ENCODE measurements around the gene ONECUT3.
"Not testable (repeated sequence)": the region's sequence is repeated elsewhere in the genome, so short reads cannot be mapped to it uniquely, and the experiment has no call there.

The ONECUT3 gene

GRCh38 chr19:1796395-1797142 is 43.3 kb downstream of the ONECUT3 start:
- Histone ChIP-seq H3K27ac (ENCODE audit: extremely low read depth, low read depth, low read length) (no peak overlapping the region), H3K4me3 (ENCODE audit: low read depth, low read length) (no peak overlapping the region), H3K36me3 (ENCODE audit: control insufficient read depth in 2 of 2, insufficient read depth in 1 of 2, low read length in 2 of 2) (no peaks in the 10 kb centered on the region), H3K9me3 (ENCODE audit: control insufficient read depth, insufficient read depth, low read depth, low read length) (no peaks in the 10 kb centered on the region), H3K4me1 (ENCODE audit: control insufficient read depth, insufficient read depth, low read length) (no peaks in the 10 kb centered on the region)
- ChIA-PET POLR2A (no interaction called here), CTCF (interaction anchor here (0.6 to 7.0 kb wide), 18 partner anchors 12 to 296 kb away, joined by 3 to 49 read pairs (median 4); no protein-coding TSS in a partner anchor)
- TF ChIP-seq ZNF501 (tag by site-specific recombination; IDR thresholded peaks at IDR 0.05): no peak
- TF ChIP-seq ZNF221 (tag by site-specific recombination; IDR thresholded peaks at IDR 0.05; ENCODE audit: borderline replicate concordance): no peak
- TF ChIP-seq SP7 (tag by site-specific recombination; IDR thresholded peaks at IDR 0.05): no peak
- TF ChIP-seq ZBTB20 (tag by site-specific recombination; IDR thresholded peaks at IDR 0.05): no peak
- no peak for TF ChIP-seq ZNF580 (tag by site-specific recombination; IDR thresholded peaks at IDR 0.05)
- no peak for TF ChIP-seq ZNF148 (tag by site-specific recombination; IDR thresholded peaks at IDR 0.05; ENCODE audit: borderline replicate concordance)
- no peak for TF ChIP-seq ZNF324 (tag by site-specific recombination; IDR thresholded peaks at IDR 0.05)
- no peak for TF ChIP-seq YY2 (tag by site-specific recombination; IDR thresholded peaks at IDR 0.05)
- TF ChIP-seq ZNF341 (tag by site-specific recombination; IDR thresholded peaks at IDR 0.05; ENCODE audit: low read depth): no peak
- no peak for TF ChIP-seq ZNF704 (tag by site-specific recombination; IDR thresholded peaks at IDR 0.05)
- TF ChIP-seq BCL11B (tag by site-specific recombination; IDR thresholded peaks at IDR 0.05; ENCODE audit: low read depth): no peak
- no peak for TF ChIP-seq ZNF660 (tag by site-specific recombination; IDR thresholded peaks at IDR 0.05)
- TF ChIP-seq PRDM2 (tag by site-specific recombination; IDR thresholded peaks at IDR 0.05; ENCODE audit: borderline replicate concordance): no peak

- H3K9me3 ChIP-seq (ENCODE audit: control insufficient read depth, insufficient read depth, low read depth, low read length); H3K4me1 ChIP-seq (ENCODE audit: control insufficient read depth, insufficient read depth, low read length); H3K4me3 ChIP-seq (ENCODE audit: low read depth, low read length); H3K27ac ChIP-seq (ENCODE audit: extremely low read depth, low read depth, low read length); POLR2A ChIA-PET; H3K36me3 ChIP-seq (ENCODE audit: control insufficient read depth in 2 of 2, insufficient read depth in 1 of 2, low read length in 2 of 2): not testable (repeated sequence)
- CTCF ChIA-PET: interaction anchor here (0.8 to 7.0 kb wide), 6 partner anchors 12 to 156 kb away, joined by 3 to 49 read pairs (median 5); no protein-coding TSS in a partner anchor
- 0 out of 2 replicates have a peak, but pooled peaks have one; percentile 34 for TF ChIP-seq ZNF580 (tag by site-specific recombination; IDR thresholded peaks at IDR 0.05)
- peak; percentile 41; the same call in 1 of the 2 replicates for TF ChIP-seq ZNF266 (tag by site-specific recombination; IDR thresholded peaks at IDR 0.05; ENCODE audit: low read depth)
- 0 out of 2 replicates have a peak, but pooled peaks have one; percentile 38 for TF ChIP-seq ZNF138 (tag by site-specific recombination; IDR thresholded peaks at IDR 0.05; ENCODE audit: borderline replicate concordance)
- TF ChIP-seq ZBTB11 (tag by site-specific recombination; conservative IDR thresholded peaks at IDR 0.05; ENCODE audit: low read depth): peak; percentile 77
- peak; percentile 58; the same call in 1 of the 2 replicates for TF ChIP-seq ZNF639 (tag by site-specific recombination; IDR thresholded peaks at IDR 0.05)
These were observed 44.0 kb downstream of the ONECUT3 start for GRCh38 chr19:1797313-1797712.

Measured in HEK293 (cell line).